Measurements from ENCODE around the gene FBL.
A peak's percentile ranks its signal among the peaks of the same experiment; 100 is the strongest.

Gene FBL

DNA sequence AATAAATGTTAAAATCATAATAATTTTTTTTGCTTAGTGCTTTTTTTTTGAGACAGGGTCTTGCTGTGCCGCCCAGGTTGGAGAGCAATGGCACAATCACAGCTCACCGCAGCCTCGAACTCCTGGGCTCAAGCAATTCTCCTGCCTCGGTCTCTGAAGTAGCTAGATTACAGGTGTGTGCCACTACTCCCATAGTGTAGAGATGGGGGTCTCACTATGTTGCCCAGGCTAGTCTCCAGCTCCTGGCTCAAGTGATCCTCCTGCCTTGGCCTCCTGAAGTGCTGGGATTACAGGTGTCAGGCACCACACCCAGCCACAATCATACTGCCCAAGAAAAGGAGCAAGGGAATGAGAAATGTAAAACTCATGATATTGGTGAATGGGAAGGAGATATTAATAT is 5.1 kb downstream of the FBL start:
- no peak for DNase-seq

DNA sequence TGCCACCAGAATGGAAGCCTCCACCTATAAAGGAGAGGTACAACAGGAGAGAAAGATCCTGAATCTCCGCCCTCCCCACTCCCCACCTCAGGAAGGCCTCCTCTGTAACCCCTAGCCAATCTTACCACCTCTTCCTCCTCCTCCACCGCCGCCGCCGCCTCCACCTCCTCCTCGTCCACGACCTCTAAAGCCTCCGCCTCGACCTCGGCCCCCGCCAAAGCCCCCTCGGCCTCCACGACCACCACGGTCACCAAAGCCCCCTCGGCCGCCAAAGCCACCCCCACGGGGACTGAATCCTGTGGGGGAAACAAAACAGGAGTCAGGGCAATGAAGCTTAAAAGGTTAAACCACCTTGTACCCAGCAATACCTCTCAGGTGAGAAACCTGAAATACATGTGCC is 5.7 kb downstream of the FBL start:
- no peak for DNase-seq

DNA sequence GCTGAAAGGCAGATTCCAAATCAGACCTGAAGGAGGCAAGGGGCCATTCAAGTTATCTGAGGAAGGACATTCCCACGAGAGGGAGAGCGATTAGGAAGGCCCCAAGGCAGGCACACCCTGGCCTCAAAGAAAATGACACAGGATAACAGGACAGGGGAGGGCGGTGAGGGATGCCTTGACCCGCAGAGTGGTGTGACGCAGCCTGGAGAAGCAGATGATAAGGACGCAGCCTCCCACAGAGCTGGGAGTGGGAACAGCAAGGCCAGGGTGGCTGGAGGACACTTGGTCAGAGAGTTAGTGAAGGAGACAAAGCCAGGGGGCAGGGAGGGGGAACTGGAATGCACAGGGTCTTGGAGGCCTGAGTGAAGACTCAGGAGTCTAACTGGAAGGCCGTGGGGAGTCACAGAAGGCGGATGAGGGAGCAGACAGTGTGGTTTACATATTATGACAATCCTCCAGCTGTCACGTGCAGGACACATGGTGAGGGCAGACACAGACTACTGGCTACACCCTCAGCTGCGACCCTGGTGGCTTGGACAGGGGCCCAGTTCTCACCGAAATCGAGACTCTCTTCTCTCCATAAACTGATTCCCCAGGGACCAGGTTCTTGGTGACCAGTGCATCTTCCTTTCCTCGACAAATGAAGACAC is 6.4 kb downstream of the FBL start:
- no peak for DNase-seq

DNA sequence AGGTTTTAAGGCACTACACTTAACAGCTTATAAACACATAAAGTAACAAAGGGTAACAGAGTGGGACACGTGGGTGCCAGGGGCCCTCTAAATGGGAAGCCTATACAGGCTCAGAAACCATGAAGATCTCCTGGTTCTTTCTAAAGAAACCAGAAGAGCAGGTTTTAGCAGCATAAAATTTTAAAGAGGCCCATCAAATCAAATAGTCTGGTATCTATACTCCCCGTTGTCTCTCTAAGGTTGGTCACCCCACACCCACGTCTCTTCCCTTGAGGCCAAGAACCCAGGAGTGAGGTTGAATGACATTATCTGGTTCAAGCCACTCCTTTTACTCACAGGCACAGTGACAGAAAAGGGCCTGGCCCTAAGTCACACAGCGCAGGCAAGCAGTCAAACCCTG is 7.6 kb downstream of the FBL start:
- DNase-seq, result no peak

DNA sequence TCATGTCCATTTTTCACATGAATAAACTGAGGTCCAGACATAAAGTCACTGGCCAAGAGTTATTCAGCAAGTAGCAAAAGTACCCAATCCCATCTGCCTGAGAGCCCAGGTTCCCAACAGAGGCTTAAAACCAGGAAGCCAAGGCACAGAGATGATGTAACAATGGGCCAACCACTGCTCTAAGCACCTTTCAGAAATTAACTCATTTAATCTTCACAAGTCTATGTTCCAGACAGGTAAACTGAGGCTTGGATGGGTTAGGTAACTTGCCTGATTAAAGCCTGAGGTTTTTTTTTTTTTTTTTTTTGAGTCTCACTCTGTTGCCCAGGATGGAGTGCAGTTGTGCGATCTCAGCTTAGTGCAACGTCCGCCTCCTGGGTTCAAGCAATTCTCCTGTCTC is 8.2 kb downstream of the FBL start:
- no peak for DNase-seq

DNA sequence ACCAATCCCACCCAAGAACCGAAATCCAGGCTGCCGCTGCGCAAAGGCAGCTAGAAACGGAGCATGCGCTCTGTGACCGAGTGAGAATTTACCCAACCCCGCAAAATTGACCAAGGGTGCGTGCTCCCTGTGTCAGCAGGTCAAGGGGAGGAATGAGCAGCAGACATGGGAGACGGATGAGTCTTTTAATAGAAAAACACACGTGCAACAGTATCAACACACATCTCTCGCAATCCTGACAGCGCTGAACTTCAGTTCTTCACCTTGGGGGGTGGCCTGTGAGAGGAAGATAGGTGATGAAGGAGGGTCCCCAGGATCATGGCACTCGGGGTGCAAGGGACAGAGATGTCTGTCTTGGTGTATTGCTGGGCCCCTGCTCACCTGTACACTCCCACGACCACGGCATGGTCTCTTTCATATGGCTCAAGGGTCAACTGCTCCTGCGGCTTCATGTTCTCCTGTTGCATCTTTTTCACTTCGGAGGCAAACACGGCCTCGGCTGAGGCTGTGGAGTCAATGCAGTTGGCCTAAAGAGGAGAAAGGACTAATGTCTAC is 11.8 kb downstream of the FBL start:
- DNase-seq, result no peak

DNA sequence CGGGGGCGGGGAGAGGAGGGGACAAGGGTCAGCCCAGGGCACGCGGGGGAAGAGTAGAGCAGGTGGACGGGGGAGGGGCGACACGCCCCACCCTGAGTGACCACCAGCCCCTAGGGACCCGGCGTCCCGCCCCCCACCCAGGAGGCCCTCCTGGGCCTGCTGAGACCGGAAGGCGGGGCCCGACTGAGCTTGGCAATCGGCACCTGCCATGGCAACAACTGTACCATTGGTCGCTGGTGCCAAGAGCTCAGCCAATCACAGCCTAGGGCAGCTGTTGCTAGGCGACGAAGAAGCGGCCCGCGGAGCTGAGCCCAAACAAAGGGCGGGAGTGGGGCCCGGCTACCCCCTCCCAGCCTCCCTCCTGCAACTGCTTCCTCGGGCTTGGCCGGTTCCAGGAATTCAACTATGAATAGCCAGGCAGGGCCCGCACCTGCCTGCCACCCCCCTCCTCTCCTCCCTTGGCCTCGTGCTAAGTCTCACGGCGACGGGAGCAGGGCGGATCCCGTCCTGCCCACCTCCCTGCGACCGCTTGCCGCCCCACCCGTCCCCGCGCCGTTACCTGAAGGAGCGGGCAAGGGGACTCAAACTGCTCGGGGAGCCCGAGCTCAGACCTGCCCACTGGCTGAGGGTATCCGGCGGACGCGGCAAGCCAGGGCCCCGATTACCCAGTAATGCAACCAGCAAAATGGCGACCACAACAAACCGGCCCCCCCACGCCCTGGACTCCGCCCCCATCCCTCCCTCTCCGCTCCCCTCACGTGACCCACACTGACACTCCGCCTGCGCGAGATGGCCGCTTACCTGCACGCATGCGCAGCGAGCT is 12.5 kb downstream of the FBL start, which contains the start of gene DYRK1B:
TSS of gene DYRK1B (minus strand) at position 699 of the 823 bp plus-strand sequence. CDS start 2,295 bp downstream, outside the sequence.
- peak; percentile 94 for DNase-seq

DNA sequence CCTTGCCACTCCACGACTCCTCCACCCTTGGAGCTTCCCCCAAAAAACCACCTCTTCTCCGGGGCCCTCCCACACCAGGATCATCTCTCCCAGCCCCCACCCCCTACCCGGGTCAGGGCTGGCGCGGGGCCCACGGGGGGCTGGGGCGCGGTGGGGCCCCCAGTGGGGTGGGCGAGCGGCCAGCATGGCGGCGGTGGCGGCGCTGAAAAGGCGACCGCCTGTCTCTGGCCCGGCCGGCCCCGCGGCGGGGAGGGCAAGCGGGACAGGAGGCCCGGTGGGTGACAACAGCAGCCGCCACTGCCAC is 13.1 kb downstream of the FBL start:
- DNase-seq, result no peak

DNA sequence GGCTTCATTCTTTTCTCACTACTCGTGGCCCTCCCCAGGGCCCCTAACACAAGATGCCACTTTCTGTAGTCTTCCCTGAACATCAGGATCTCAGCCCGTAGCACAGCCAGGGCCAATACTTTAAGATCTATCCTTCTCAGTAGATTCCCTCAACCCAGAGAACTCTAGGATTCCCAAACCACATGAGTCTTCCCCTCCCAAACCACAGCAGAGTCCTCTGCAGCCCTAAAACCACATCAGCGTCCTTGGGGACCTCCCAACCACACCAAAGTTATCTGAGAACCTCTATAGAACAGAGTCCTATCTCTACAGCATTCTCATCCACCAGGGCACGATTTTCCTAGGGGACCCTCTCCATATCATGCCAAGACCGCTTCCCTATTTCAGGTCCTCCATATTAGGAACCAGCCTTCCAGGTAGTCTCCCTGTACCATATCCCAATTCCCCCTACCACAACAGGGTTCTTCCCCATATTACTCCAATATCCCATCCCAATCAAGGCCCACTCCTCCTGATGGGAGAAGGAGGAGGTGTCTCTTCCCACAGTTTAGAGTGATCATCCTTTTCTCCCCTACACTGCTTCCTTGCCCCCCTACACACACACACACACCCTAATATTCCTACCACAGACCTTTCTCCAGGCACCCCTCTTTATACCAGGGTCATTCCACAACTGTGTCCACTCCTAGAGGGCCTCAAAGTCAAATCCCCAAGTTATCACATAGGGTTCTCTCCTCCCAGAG is 13.7 kb downstream of the FBL start:
- no peak for DNase-seq

DNA sequence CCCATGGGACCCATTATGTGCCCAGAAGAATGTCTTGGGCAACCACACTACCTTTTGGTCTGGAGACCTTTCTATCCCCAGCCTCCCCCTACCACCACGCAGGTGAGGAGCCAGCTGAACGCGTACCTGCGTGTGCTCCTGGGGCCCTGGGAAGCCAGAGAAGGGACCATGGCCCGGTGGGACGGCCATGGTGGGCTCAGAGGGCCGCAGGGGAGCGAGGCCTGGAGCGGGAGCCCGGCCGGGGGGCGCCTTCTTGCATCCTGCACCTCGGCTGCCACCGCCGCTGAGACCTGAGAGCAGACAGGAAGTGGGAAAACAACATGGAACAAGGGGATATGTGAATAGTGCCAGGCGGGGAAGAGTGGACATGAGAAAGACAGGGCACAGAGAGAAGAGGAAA is 14.5 kb downstream of the FBL start:
- no peak for DNase-seq

DNA sequence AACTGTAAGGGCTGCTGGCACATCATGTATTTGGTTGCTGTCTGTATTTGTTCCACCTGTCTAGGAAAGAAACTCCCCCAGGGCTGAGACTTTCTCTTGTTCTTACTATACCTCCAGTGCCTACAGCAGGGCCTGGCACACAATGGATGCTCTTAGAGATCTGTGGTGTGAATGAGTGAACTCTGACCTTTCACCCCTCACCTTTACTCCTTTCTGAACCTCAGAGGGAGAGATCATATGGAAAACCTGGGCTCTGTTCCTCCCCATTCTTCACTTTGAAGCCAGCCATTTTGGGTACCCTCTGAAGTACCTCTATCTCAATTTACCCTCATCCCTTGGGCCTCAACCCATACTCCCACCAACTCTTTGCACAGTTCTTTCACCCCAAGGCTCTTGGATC is 15.3 kb downstream of the FBL start:
- DNase-seq, result no peak

DNA sequence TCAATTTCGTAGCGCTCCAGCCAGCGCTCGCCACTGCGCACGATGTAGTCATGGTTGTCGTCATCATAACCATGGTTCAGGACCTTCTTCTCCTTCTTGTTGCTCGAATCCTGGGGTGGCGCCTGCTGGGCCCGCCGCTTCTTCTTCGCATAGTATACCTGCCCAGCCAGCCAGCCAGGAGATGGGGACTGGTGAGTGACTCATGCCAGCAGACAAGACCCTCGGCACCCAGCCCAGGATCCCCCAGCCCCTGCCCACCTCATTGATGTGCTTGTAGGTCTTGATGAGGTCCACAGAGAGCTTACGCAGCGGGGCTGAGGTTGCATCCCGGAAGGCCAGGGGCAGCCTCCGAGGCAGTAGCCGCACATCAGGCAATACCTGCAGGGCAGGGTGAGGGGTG is 15.8 kb downstream of the FBL start:
- DNase-seq, result no peak

DNA sequence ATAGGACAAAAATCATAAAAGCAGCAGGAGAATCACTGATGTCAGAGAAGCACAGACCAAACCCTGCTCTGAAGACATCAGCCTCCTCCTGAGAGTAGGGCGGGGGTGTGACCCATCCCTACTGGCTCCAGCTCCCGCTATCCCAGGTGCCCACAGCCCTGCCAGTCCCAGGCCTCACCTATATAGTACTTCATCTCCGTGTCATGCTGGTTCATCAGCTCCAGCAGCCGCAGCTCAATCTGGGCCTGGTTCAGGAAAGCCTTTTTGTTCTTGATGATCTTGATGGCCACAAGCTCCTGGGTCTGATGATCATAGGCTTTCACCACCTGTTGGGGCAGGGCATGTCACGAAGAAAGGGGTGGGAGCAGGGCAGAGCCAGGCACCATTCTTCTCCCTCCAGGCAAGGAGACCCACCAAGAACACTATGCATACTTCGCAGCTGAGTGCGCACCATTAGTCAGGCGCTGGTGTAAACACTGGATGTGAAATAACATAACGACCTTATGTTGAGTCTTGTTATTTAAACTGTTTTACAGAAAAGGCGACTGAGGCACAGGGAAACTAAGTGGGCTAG is 16.4 kb downstream of the FBL start:
- DNase-seq, result no peak

DNA sequence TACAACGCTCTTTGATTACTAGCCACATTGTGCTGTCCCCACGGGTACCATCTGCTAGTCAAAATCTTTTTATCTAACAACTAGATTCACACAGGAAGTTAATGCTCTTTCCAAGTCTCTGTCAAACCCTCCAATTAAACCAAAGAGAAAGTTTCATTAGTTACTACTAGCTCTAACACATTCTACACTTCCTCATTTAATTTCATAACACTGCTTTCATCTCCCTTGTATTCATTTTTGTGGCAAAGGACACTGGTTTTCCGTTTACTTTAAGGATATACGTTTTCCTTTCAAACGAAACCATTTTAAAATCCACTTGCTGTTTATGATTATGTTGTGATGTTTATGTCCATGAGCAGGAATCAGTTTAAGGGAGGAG is 17.5 kb downstream of the FBL start:
- no peak for DNase-seq

DNA sequence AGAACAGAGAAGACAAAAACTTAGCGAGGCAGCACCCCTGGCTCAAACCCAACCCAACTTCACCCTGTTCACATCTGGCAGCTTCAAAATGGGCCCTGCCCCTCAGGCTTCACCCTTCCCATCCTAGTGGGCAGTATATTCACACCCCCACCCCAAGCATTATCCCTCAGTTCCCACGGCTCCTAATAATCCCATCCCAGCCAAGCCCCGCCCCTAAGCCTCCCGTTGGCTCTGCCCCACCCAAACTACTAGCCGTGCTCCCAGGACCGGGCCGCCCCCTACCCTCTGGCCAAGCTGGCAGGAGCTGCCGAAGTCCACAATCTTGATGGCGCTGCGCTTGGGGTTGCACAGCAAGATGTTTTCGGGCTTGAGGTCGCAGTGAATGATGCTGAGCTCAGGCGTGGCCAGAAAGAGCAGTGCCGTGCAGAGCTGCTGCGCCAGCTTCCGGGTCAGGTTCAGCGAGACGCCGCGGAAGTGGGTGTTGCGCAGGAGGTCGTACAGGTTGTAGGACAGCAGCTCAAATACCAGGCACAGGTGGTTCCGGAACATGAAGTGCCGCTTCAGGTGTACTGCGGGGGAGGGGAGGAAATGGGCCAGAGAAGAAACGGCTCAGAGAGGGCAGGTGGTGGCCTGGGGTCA is 18.0 kb downstream of the FBL start:
- DNase-seq, result no peak

DNA sequence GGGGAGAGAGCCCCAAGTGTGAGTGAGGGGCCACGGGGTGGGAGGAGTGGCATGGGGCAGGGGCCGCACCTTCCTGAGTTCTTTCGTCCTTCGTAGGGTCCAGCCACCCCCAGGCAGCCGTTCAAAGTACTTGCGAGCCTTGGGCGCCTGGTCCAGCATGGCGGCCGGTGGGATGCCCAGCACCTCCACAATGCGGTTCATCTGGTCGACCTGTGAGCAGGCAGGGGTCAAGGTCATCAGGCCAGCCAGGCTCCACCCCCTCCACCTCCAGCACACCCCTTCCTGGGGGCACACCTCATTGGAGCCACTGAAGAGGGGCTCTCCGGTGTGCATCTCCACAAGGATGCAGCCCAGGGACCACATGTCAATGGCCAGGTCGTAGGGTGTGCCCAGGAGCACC is 19.0 kb downstream of the FBL start:
- no peak for DNase-seq

DNA sequence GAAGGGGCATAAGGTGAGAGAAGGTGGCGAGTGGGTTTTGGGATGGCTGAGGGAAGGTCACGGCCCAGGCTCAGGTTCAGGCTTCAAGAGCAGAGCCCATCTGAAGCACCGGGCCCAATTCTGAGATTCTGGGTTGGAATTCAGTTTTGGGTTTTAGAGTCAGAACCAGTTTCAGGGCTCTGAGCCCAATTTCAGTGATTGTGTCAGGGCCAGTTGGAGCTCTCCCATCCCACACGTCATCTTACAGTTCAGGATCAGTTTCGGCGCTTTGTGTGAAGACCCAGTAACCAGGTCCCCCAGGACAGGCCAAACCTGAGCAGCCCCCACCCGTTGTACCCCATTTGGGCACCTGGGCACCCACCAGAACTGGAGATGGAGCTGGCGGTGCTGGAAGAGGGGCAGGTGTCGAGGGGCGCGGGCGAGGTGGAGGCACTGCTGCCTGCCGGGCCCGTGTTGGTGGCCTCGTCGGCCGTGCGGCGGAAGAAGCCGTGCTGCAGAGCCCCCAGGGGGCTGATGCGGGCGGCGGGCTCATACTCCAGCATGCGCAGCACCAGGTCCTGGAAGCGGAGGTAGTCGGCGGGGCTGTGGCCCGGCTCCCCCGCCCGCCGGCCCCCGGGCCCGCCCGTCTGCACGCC is 19.8 kb downstream of the FBL start:
- no peak for DNase-seq

DNA sequence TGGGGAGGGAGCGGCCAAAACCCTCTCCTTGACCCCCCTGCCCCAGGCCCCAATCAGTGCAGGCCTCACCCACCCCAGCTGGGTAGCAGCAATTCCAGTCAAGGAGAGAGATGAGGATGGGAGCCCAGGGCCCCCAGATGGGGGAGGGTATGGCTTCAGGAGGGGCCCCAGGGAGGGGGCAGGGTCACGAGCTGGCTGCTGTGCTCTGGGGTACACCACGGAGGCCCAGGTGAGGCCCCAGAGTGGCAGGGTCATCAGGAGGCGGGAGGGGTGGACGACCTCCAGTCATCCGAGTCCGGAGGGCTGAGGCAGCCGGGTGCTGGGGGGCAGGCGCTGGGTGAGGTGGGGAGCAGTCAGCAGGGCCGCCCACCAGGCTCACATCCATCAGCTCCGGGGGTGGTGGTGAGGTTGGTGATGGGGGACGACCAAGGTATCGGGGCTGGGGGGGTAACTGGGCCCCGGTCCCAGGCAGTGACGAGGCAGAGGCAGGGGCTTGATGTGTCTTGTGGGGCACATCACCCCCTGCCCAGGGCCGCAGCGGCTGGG is 20.6 kb downstream of the FBL start:
- no peak for DNase-seq

DNA sequence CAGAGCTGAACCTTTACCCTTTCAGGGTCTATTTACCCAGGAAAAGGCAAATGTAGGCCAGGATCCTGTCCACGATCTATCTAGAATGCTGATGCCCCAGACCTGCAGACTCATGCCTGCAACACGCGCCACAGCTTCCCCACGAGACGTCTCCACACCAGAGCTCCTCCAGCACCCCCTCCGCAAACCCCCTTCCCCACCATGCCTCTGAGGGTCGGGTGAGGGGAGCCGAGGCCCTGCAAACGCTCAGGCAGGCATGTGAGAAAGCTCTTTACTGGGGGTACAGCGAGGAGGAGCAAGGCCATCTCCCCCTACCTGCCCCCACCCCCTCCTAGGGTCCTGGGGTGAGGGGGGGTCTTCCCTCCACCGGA is 21.1 kb downstream of the FBL start:
- DNase-seq, result no peak

DNA sequence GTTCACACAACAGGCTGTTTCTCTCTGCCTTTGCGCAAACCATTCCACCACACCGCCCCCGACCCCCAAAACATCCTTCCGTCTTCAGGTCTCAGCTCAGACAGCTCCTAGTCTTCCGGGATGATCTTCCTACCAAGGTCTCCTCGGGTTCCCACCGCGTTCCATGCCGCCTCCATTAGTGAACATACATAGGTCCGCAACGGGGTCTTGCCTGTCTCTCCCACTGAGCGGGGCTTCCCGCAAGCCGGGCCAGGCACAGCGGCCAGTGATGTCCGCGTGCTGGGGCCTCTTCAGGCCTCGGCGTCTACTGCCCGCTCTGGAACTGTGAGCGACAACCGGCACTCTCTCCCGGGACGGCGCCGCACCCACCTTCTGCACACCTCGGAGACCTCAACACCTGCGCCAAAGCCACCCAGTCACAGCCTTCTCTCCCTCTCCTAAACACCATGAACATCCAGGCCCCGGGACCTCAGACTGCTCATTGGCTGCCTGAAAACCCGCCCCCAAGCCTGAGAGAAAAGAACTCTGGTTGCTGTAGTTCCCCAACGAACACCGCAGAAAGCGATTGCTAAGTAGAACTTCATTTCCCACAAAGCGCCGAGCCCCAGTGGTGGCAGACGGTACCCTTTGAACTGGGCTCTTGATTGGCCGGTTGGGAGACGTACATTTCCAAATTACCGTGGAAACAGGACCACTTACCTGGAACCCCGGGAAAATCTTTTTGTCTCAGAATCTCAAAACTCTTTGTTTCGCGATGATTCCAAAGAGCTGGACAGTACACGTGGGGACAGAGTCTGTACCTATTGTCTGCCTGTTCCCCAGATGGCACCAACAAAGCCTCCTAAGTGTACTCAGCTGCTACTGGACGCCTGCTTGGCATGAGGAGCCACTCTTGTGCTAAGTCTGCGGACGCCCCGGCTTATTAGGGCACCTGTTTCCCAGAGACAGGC is 21.8 kb downstream of the FBL start:
- peak; percentile 97 for DNase-seq

DNA sequence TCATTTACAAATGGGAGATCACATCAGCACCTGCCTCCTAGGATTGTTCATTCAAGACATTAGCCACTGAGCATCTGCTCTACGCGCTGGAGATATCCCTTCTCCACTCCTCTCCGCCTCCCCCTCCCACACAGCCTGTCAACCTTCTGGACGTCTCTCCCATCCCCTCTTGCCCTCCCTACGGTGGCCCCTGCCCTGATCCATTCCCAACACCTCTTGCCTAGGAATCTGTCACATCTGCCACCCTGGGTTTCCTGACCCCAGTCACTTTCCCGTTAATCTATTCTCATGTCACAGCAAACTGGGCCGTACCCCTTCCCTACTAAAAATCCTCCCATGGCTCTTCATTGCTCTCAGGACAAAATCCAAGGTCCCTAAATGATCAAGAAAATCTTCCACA is 22.5 kb downstream of the FBL start:
- DNase-seq, result no peak

Data from DMS79 (cell line).